Activated T-helper 1 cell treated with Interleukin-2 at 50 U/mL for 16 hours (primary cell): ENCODE measurements around the gene ITM2B.
"Not testable (repeated sequence)": the region's sequence is repeated elsewhere in the genome, so short reads cannot be mapped to it uniquely, and the experiment has no call there.

Experiments used
- DNase-seq: peaks from one replicate; pipeline ENCODE4 v3.0.0-alpha.2; 2020; ENCODE audit warnings: low read depth

ITM2B gene

GRCh38 chr13:48233046-48233888, at the start of gene ITM2B:
Gene ITM2B (plus strand): TSS chr13:48233206. CDS start chr13:48233361, 155 bp downstream.
- peak; percentile 58 for DNase-seq

- DNase-seq = no peak
Observed at GRCh38 chr13:48184260-48184659, 48.7 kb upstream of the ITM2B start.

- no peak for DNase-seq
Observed at GRCh38 chr13:48185018-48185417, 48.0 kb upstream of the ITM2B start.

- DNase-seq = no peak
Observed at GRCh38 chr13:48186722-48187121, 46.3 kb upstream of the ITM2B start.

- DNase-seq = no peak
Observed at GRCh38 chr13:48188131-48188530, 44.9 kb upstream of the ITM2B start.

GRCh38 chr13:48188601-48189000, 44.4 kb upstream of the ITM2B start:
- DNase-seq = no peak

GRCh38 chr13:48189171-48189570, 43.8 kb upstream of the ITM2B start:
- DNase-seq = no peak

- DNase-seq = no peak
Observed at GRCh38 chr13:48192411-48192935, 40.5 kb upstream of the ITM2B start.

- no peak for DNase-seq
Observed at GRCh38 chr13:48194379-48194754, 38.6 kb upstream of the ITM2B start.

- DNase-seq = no peak
Observed at GRCh38 chr13:48199404-48199946, 33.5 kb upstream of the ITM2B start.

- no peak for DNase-seq
Observed at GRCh38 chr13:48201044-48201443, 32.0 kb upstream of the ITM2B start.

- DNase-seq = not testable (repeated sequence)
Observed at GRCh38 chr13:48207207-48207606, 25.8 kb upstream of the ITM2B start.

- DNase-seq = no peak
Observed at GRCh38 chr13:48210178-48210577, 22.8 kb upstream of the ITM2B start.

- no peak for DNase-seq
Observed at GRCh38 chr13:48214519-48215121, 18.4 kb upstream of the ITM2B start.

GRCh38 chr13:48215511-48216203, 17.3 kb upstream of the ITM2B start:
- not testable (repeated sequence) for DNase-seq

- no peak for DNase-seq
Observed at GRCh38 chr13:48216204-48216711, 16.7 kb upstream of the ITM2B start.

- no peak for DNase-seq
Observed at GRCh38 chr13:48220592-48220980, 12.4 kb upstream of the ITM2B start.

- DNase-seq = no peak
Observed at GRCh38 chr13:48220981-48221685, 11.9 kb upstream of the ITM2B start.

- no peak for DNase-seq
Observed at GRCh38 chr13:48221686-48222187, 11.3 kb upstream of the ITM2B start.

GRCh38 chr13:48222358-48223301, 10.4 kb upstream of the ITM2B start:
- no peak for DNase-seq
